ENCODE data around the gene PPP3CA. TPM values are rescaled to one million over a fixed set of nuclear protein-coding genes. Genes with fewer than 3 reads are reported as not detected.

Gene PPP3CA
- total RNA-seq, 2 experiments from 2014 or later, result 31.1 to 33.4 TPM

DNA sequence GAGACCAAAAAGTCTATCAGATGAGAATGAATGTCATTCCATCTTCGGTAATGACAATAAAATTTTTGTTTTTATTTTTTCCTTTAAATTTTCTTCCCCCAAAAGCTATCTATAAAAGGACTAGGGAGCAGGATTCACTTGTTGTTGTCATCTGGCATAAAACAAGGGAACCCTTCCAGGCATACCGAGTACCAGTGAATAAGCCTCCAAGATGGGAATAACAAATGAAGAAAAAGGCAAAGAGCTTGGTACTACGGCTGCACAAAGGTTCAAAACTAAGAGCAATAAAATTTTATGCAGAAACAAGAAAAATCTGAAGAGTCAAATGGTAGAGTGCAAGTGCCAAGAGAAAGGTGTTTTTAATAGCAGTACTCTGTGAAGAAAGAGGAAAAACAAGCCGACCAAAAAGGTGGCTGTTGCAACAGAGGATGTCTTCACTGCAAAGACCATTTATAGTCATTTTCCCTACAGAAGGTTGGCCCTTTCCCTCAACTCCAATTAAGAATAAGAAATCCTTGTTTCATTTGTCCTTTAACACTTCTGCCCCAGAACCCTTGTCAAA is 25.8 kb downstream of the PPP3CA start:
- no peak overlapping the region for H3K27ac Mint-ChIP-seq
- DNase-seq (no peak), ATAC-seq (ENCODE audit: low read depth) (no peak)
- POLR2A ChIA-PET, result no interaction called here
- peaks cover 7% of the 10 kb centered on the region for H3K36me3 Mint-ChIP-seq
- peaks cover 3% of the 10 kb centered on the region for H3K9me3 Mint-ChIP-seq
- peaks cover 2% of the 10 kb centered on the region for H3K27me3 Mint-ChIP-seq
- peaks cover 2% of the 10 kb centered on the region for H3K4me1 Mint-ChIP-seq
- H3K4me3 Mint-ChIP-seq, result no peak overlapping the region

DNA sequence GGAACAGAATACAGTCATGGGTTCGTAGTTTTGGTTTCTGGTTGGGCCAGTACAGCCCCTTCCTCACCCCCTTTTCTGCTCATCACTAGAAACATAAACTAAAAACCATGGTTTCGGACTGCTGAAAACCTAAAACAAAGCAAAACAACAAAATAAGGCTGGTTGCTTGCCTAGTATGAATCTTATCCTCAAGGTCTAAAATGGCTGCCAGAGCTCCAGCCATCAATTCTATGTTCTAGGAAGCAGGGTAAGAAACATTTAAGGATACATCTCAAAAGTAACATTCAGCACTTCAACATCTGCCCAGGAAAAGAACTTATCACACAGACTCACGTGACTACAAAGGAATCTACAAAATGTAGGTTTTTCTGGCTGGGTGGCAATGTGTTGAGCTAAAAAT is 31.5 kb downstream of the PPP3CA start:
- Mint-ChIP-seq H3K27me3 (no peaks in the 10 kb centered on the region), H3K27ac (no peak overlapping the region), H3K9me3 (peaks cover 6% of the 10 kb centered on the region), H3K4me1 (peaks cover 2% of the 10 kb centered on the region), H3K4me3 (no peak overlapping the region), H3K36me3 (peaks cover 10% of the 10 kb centered on the region)
- no peak for DNase-seq
- ATAC-seq (ENCODE audit: low read depth), result no peak
- POLR2A ChIA-PET, result no interaction called here

DNA sequence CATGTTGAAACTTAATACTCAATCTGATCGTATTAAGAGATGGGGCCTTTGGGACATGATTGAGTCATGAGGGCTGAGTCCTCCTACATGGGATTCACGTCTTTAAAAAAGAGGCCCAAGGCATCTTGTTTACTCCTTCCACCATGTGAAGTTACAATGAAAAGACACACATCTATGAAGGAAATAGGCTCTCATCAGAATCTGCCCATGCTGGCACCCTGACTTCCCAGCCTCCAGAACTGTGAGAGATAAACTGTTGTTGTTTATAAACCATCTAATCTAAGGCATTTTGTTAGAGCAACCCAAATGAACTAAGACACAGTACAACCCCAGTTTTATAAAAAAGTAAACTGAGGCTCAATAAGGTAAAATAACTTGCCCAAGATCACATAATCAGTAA is 32.3 kb downstream of the PPP3CA start:
- Mint-ChIP-seq H3K27ac (no peak overlapping the region), H3K4me3 (no peak overlapping the region), H3K27me3 (no peaks in the 10 kb centered on the region), H3K9me3 (peaks cover 6% of the 10 kb centered on the region), H3K36me3 (peaks cover 10% of the 10 kb centered on the region), H3K4me1 (peaks cover 2% of the 10 kb centered on the region)
- ATAC-seq (ENCODE audit: low read depth) (no peak), DNase-seq (no peak)
- POLR2A ChIA-PET, result no interaction called here

DNA sequence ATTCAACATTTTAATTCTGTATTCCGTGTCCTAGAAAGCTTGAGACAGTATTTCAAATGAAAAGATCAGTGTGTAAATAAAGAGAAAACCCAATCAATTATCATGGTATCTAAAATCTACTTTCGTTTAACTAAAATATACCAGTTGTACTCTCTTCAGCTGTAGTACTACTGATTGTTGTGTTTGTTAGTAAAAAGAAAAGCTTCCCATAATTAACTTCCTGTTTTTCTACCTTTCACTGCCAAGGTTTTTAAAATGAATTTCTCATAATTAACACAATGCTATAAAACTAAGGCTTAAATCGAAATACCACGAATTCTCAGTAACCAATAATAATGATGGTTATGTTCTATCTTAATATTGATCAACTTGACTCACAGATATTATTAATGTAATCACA is 37.4 kb downstream of the PPP3CA start:
- POLR2A ChIA-PET, result no interaction called here
- Mint-ChIP-seq H3K36me3 (peaks cover 2% of the 10 kb centered on the region), H3K27me3 (no peaks in the 10 kb centered on the region), H3K9me3 (no peaks in the 10 kb centered on the region), H3K27ac (no peak overlapping the region), H3K4me1 (peaks cover 13% of the 10 kb centered on the region), H3K4me3 (no peak overlapping the region)
- ATAC-seq (ENCODE audit: low read depth) (no peak), DNase-seq (no peak)

DNA sequence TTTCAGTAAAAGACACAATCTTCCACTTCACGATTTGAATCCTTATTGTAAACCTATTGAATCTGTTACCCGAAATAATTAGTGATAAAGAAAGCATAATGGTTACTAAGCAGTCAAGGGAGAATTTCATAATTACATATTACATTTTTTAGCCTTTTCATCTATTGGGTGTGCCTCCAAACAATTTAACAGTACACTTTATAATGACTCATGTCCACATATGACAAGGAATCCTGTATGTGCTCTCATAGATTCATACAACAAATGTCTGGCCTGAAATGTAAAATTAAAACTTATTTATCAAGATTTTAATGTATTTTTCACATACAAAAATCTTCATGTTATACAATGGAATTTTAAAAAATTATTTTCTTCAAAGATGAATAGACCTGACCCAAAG is 39.4 kb downstream of the PPP3CA start:
- no peak overlapping the region for H3K4me3 Mint-ChIP-seq
- ATAC-seq (ENCODE audit: low read depth) (no peak), DNase-seq (no peak)
- H3K4me1 Mint-ChIP-seq, result peaks cover 13% of the 10 kb centered on the region
- peaks cover 2% of the 10 kb centered on the region for H3K36me3 Mint-ChIP-seq
- H3K9me3 Mint-ChIP-seq, result no peaks in the 10 kb centered on the region
- POLR2A ChIA-PET, result interaction anchor here (0.6 kb wide), 1 partner anchor 29 kb away, joined by 3 read pairs; no protein-coding TSS in a partner anchor
- no peaks in the 10 kb centered on the region for H3K27me3 Mint-ChIP-seq
- no peak overlapping the region for H3K27ac Mint-ChIP-seq

GRCh38 chr4:101306764-101307615 is 40.3 kb downstream of the PPP3CA start:
- Mint-ChIP-seq H3K4me1 (peaks cover 13% of the 10 kb centered on the region), H3K27ac (no peak overlapping the region)
- POLR2A ChIA-PET, result no interaction called here

DNA sequence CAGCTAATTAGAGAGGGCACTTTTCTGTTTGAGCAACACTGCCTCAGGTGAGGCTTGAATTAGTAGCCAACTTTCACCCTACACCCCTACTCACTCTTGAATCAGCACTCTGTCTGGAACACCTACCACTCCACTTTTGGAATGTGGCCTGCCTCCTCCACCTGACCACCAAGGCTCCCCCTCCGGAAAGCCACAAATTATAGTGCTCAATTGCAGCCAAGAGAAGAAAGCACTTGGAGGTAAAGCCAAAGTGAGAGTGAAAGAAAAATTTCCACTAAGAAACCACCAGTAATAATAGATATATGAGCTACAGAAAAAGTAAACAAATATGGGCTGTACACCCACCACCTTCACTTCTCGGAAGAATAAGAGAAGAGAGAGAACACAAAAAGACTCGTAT is 41.1 kb downstream of the PPP3CA start:
- Mint-ChIP-seq H3K36me3 (peaks cover under 1% of the 10 kb centered on the region), H3K27me3 (no peaks in the 10 kb centered on the region), H3K4me1 (peaks cover 13% of the 10 kb centered on the region), H3K27ac (peak overlapping the region; percentile 14), H3K9me3 (no peaks in the 10 kb centered on the region), H3K4me3 (peak overlapping the region; percentile 36)
- POLR2A ChIA-PET, result no interaction called here
- DNase-seq (no peak), ATAC-seq (ENCODE audit: low read depth) (peak; percentile 39)

More at GRCh38 chr4:101306764-101307615, 40.3 kb downstream of the PPP3CA start:
- H3K4me3 Mint-ChIP-seq, result peak overlapping the region; percentile 36
- DNase-seq (no peak), ATAC-seq (ENCODE audit: low read depth) (no peak)
- no peaks in the 10 kb centered on the region for H3K9me3 Mint-ChIP-seq
- H3K36me3 Mint-ChIP-seq, result peaks cover 2% of the 10 kb centered on the region
- H3K27me3 Mint-ChIP-seq, result no peaks in the 10 kb centered on the region

DNA sequence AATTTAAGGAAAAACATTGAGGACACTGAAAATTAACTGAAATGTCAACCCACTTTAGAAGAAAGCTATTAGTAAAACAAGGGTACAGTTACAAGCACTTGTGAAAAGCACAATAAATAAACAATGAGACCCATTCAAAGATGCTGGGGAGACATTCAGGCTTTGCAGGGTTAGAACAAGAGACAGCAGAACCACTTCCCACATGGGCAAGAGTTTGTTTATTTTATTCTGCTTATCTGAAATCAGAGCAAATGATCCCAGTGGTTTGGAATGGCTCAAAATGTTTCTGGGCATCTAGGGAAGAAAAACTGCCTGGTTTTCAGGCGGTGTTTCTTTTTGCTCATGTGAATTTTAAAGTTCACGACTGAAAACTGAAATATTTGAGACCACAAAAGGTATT is 42.4 kb downstream of the PPP3CA start:
- Mint-ChIP-seq H3K36me3 (no peaks in the 10 kb centered on the region), H3K4me1 (peaks cover 11% of the 10 kb centered on the region), H3K27ac (no peak overlapping the region), H3K9me3 (no peaks in the 10 kb centered on the region), H3K4me3 (no peak overlapping the region), H3K27me3 (no peaks in the 10 kb centered on the region)
- POLR2A ChIA-PET, result no interaction called here
- no peak for DNase-seq
- ATAC-seq (ENCODE audit: low read depth), result no peak

DNA sequence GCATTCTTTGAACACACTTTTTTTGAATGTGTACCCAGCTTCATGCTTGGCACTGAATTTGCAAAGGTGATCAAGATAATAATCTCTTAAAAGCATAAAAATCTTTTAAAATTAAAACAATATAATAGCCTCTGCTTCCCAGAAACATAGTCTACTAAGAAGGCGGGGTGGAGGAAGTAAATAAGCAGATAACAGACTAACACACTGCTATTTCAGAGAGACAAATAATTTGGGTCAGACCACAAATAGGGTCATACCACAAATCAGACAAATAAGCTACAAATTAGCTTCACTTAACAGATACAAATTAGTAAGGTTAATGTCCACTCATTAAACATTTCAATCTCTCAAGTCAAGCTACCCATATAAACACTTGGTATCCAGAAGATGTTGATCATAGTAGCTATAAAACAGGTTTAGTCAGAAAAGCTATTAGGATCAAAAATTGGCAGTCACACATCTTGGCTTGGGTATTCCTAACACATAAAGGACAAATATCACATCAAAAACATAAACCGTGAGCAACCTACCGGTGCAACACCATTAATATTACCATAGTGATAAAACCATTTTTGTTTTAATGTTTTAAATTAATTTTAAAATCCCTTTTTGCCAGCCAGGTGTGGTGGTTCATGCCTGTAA is 47.3 kb downstream of the PPP3CA start:
- DNase-seq (no peak), ATAC-seq (ENCODE audit: low read depth) (no peak)
- no peak overlapping the region for H3K27ac Mint-ChIP-seq
- no peaks in the 10 kb centered on the region for H3K27me3 Mint-ChIP-seq
- peaks cover 2% of the 10 kb centered on the region for H3K36me3 Mint-ChIP-seq
- no peak overlapping the region for H3K4me3 Mint-ChIP-seq
- POLR2A ChIA-PET, result no interaction called here
- H3K9me3 Mint-ChIP-seq, result no peaks in the 10 kb centered on the region
- no peaks in the 10 kb centered on the region for H3K4me1 Mint-ChIP-seq

- H3K9me3 Mint-ChIP-seq, result no peaks in the 10 kb centered on the region
- ATAC-seq (ENCODE audit: low read depth) (no peak), DNase-seq (no peak)
- peaks cover 2% of the 10 kb centered on the region for H3K36me3 Mint-ChIP-seq
- no peak overlapping the region for H3K27ac Mint-ChIP-seq
- no peaks in the 10 kb centered on the region for H3K27me3 Mint-ChIP-seq
- POLR2A ChIA-PET, result no interaction called here
- peaks cover 2% of the 10 kb centered on the region for H3K4me1 Mint-ChIP-seq
- H3K4me3 Mint-ChIP-seq, result no peak overlapping the region
These were observed 48.3 kb downstream of the PPP3CA start for GRCh38 chr4:101299021-101299420.

DNA sequence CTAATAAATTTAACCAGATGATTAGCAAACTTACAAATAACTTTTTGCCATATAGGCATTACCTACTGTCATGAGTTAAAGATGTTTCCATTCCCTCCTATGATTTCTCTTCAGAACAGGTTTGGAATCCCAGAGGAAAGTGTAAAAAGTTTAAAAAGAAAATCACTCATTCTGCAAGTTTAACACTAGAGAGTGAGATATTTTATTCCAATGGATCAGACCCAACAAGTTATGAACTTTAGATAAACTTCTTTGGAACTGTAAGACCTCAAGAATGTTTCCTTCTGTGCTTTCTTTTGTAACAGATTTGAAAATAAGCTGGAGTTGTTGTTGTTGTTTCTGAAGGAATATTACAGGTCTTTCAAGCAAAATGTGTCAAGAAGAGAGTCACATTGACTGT is 51.6 kb downstream of the PPP3CA start:
- H3K9me3 Mint-ChIP-seq, result peaks cover 2% of the 10 kb centered on the region
- DNase-seq, result no peak
- peaks cover 2% of the 10 kb centered on the region for H3K4me1 Mint-ChIP-seq
- peaks cover 2% of the 10 kb centered on the region for H3K36me3 Mint-ChIP-seq
- H3K4me3 Mint-ChIP-seq, result no peak overlapping the region
- POLR2A ChIA-PET, result no interaction called here
- no peaks in the 10 kb centered on the region for H3K27me3 Mint-ChIP-seq
- no peak overlapping the region for H3K27ac Mint-ChIP-seq
- ATAC-seq (ENCODE audit: low read depth), result no peak

DNA sequence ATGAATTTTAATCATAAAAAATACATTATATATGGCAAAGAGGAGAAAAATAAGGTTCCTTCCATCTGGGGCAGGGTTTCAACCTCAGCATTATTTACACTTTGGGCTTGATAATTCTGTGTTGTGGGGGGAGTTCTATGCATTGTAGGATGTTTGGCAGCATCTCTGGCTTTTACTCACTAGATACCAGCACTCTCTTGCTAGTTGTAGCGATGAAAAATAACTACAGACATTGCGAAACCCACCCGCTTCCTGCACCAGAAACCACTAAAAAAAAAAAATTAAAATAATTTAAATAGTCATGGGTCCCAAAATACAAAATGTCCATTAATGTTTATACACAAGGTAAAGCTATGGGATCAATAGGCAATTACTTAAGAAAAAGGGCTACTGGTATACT is 52.7 kb downstream of the PPP3CA start:
- Mint-ChIP-seq H3K9me3 (peaks cover 2% of the 10 kb centered on the region), H3K4me1 (peaks cover 2% of the 10 kb centered on the region), H3K4me3 (no peak overlapping the region), H3K27me3 (no peaks in the 10 kb centered on the region), H3K36me3 (peaks cover 2% of the 10 kb centered on the region), H3K27ac (no peak overlapping the region)
- no peak for ATAC-seq (ENCODE audit: low read depth)
- POLR2A ChIA-PET, result no interaction called here
- DNase-seq, result no peak

DNA sequence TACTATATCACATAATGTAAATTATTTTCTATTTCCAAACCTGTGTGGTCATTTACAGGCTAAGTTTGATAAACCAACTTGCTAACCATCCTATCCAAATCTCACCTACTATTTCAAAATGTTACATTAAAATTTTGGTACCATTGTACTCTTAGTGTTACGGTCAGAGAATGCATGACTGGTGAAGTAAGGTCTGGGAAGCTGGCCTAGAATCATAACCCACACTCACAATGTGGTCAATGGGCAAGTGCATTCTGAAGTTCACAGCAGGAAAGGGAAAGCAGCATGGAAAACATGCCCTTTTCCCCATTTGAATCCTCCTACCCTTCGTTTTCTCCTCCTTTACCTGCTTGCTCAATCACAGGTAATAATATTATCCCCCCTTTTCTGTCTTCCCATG is 54.4 kb downstream of the PPP3CA start:
- H3K4me3 Mint-ChIP-seq, result no peak overlapping the region
- POLR2A ChIA-PET, result no interaction called here

DNA sequence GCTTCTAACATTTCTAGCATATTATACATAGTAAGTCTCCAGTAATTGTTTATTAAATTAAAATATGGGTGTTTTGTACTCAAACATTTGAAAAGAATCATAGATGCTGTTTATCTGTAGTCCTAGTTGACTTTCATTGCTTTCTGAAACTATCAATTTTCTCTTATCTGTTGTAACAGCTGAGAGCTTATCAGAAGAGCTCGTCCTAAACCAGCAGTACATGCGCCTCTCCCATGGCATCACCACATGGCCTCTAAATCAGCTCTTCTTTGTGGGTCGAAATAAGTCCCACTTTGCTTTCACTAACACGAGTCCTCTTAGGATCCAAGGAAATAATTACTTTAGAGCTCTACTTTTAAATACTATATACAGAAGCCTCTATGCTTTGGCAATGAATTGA is 55.1 kb downstream of the PPP3CA start:
- Mint-ChIP-seq H3K36me3 (no peaks in the 10 kb centered on the region), H3K27me3 (peaks cover 3% of the 10 kb centered on the region), H3K27ac (no peak overlapping the region), H3K9me3 (peaks cover 2% of the 10 kb centered on the region), H3K4me3 (no peak overlapping the region), H3K4me1 (peaks cover 4% of the 10 kb centered on the region)
- POLR2A ChIA-PET, result no interaction called here
- DNase-seq (no peak), ATAC-seq (ENCODE audit: low read depth) (no peak)

More for the DNA sequence above, 54.4 kb downstream of the PPP3CA start:
- Mint-ChIP-seq H3K9me3 (peaks cover 2% of the 10 kb centered on the region), H3K27ac (no peak overlapping the region), H3K4me1 (peaks cover 4% of the 10 kb centered on the region), H3K27me3 (no peaks in the 10 kb centered on the region), H3K36me3 (no peaks in the 10 kb centered on the region)
- ATAC-seq (ENCODE audit: low read depth) (no peak), DNase-seq (no peak)

Data from activated naive CD8-positive, alpha-beta T cell treated with anti-CD3 and anti-CD28 coated beads, Interleukin-2, amount 10 ng/mL, durations not matched to agents 7 days and 5 days (primary cell).